Naive B cell (primary cell): Measurements from ENCODE around the gene PRKCD. TPM values are rescaled to one million over a fixed set of nuclear protein-coding genes. Genes with fewer than 3 reads are reported as not detected.
A peak's percentile ranks its signal among the peaks of the same experiment; 100 is the strongest.
"Not testable (repeated sequence)": the region's sequence is repeated elsewhere in the genome, so short reads cannot be mapped to it uniquely, and the experiment has no call there.

ENCODE experiments used
- ATAC-seq, 2 donors: fragments of 150-1000 bp; cut with Tn5 transposase; 2 replicates each; pipeline ENCODE4 v1.10.0; 2021; ENCODE audit warnings: low read depth in 2 of 2, mild to moderate bottlenecking in 2 of 2, moderate library complexity in 2 of 2
- DNase-seq: peaks from one replicate; pipeline ENCODE4 v3.0.0; 2022
- H3K27ac Mint-ChIP-seq, 6 donors: one replicate each; pipeline ENCODE4 v1.8.0; 2020 to 2022; ENCODE audit warnings: mild to moderate bottlenecking in 6 of 6, mixed read lengths in 6 of 6, moderate library complexity in 5 of 6, inconsistent platforms in 2 of 6
- H3K27me3 Mint-ChIP-seq, 3 donors: one replicate each; pipeline ENCODE4 v1.8.0; 2021 to 2022; ENCODE audit warnings: mixed read lengths in 3 of 3, mild to moderate bottlenecking in 1 of 3
- H3K36me3 Mint-ChIP-seq, 2 donors: one replicate each; pipeline ENCODE4 v1.8.0; 2020 to 2022; ENCODE audit warnings: mixed read lengths in 2 of 2, inconsistent platforms in 1 of 2, mild to moderate bottlenecking in 1 of 2
- H3K4me1 Mint-ChIP-seq, 3 donors: one replicate each; pipeline ENCODE4 v1.8.0; 2020 to 2022; ENCODE audit warnings: mixed read lengths in 3 of 3, inconsistent platforms in 1 of 3, mild to moderate bottlenecking in 1 of 3, moderate library complexity in 1 of 3
- H3K4me3 Mint-ChIP-seq, 8 donors: one replicate each; pipeline ENCODE4 v1.8.0; 2020 to 2022; ENCODE audit warnings: mild to moderate bottlenecking in 8 of 8, mixed read lengths in 8 of 8, moderate library complexity in 8 of 8, inconsistent platforms in 2 of 8
- H3K9me3 Mint-ChIP-seq, 7 donors: one replicate each; pipeline ENCODE4 v1.8.0; 2020 to 2022; ENCODE audit warnings: mixed read lengths in 7 of 7, mild to moderate bottlenecking in 5 of 7, inconsistent platforms in 2 of 7, moderate library complexity in 1 of 7
- polyA plus RNA-seq, 6 donors: library from polyadenylated mRNA; unstranded; fragments of 300-500 nt; fragmentation: Illumina TruSeq; gene quantifications; one replicate each; pipeline ENCODE4 v1.2.3, GENCODE V29; 2021; ENCODE audit warnings: low read depth in 6 of 6

The PRKCD gene
- polyA plus RNA-seq, 6 donors from 2014 or later: 22.2 to 53.0 (median 31.6) TPM

GRCh38 chr3:53145713-53146080, 15.3 kb upstream of the PRKCD start:
- Mint-ChIP-seq H3K27ac (no peak overlapping the region), H3K4me1 (no peaks in the 10 kb centered on the region), H3K4me3 (no peak overlapping the region), H3K36me3 (no peaks in the 10 kb centered on the region), H3K9me3 (no peaks in the 10 kb centered on the region), H3K27me3 (no peaks in the 10 kb centered on the region)
- DNase-seq: no peak
- ATAC-seq: no peak

- Mint-ChIP-seq H3K27ac (no peak overlapping the region), H3K36me3 (no peaks in the 10 kb centered on the region), H3K4me3 (no peak overlapping the region), H3K9me3 (no peaks in the 10 kb centered on the region), H3K4me1 (no peaks in the 10 kb centered on the region), H3K27me3 (no peaks in the 10 kb centered on the region)
- DNase-seq: no peak
- ATAC-seq: no peak
These were observed 14.6 kb upstream of the PRKCD start for GRCh38 chr3:53146319-53146891.

GRCh38 chr3:53147151-53147902, 13.7 kb upstream of the PRKCD start:
- ATAC-seq (no peak), DNase-seq (no peak)
- Mint-ChIP-seq H3K4me3 (no peak overlapping the region), H3K36me3 (no peaks in the 10 kb centered on the region), H3K9me3 (no peaks in the 10 kb centered on the region), H3K27me3 (peaks cover 0 to under 1% (median 0%) of the 10 kb centered on the region in 3 donors), H3K4me1 (no peaks in the 10 kb centered on the region), H3K27ac (peak overlapping the region in 1 of 6 donors; percentile 36)

- H3K27ac Mint-ChIP-seq: no peak overlapping the region
- no peak overlapping the region for H3K4me3 Mint-ChIP-seq
- ATAC-seq (no peak), DNase-seq (no peak)
- H3K4me1 Mint-ChIP-seq: no peaks in the 10 kb centered on the region
- H3K9me3 Mint-ChIP-seq: no peaks in the 10 kb centered on the region
- H3K36me3 Mint-ChIP-seq: no peaks in the 10 kb centered on the region
- peaks cover 0 to 7% (median under 1%) of the 10 kb centered on the region in 3 donors for H3K27me3 Mint-ChIP-seq
These were observed 13.1 kb upstream of the PRKCD start for GRCh38 chr3:53147903-53148400.

GRCh38 chr3:53149006-53149690, 11.9 kb upstream of the PRKCD start:
- no peak for DNase-seq
- Mint-ChIP-seq H3K36me3 (no peaks in the 10 kb centered on the region), H3K9me3 (no peaks in the 10 kb centered on the region), H3K4me1 (no peaks in the 10 kb centered on the region), H3K27me3 (peaks cover 6 to 17% (median 12%) of the 10 kb centered on the region in 3 donors), H3K4me3 (no peak overlapping the region), H3K27ac (no peak overlapping the region)
- ATAC-seq: no peak

GRCh38 chr3:53149699-53150098, 11.3 kb upstream of the PRKCD start:
- Mint-ChIP-seq H3K27me3 (peaks cover 6 to 22% (median 12%) of the 10 kb centered on the region in 3 donors), H3K4me1 (no peaks in the 10 kb centered on the region), H3K36me3 (no peaks in the 10 kb centered on the region), H3K27ac (peak overlapping the region in 1 of 6 donors; percentile 22), H3K4me3 (no peak overlapping the region), H3K9me3 (no peaks in the 10 kb centered on the region)
- ATAC-seq (no peak), DNase-seq (no peak)

- H3K9me3 Mint-ChIP-seq: no peaks in the 10 kb centered on the region
- no peak overlapping the region for H3K4me3 Mint-ChIP-seq
- no peak for ATAC-seq
- H3K4me1 Mint-ChIP-seq: no peaks in the 10 kb centered on the region
- no peaks in the 10 kb centered on the region for H3K36me3 Mint-ChIP-seq
- H3K27ac Mint-ChIP-seq: peak overlapping the region in 1 of 6 donors; percentile 59
- DNase-seq: no peak
- peaks cover 6 to 29% (median 16%) of the 10 kb centered on the region in 3 donors for H3K27me3 Mint-ChIP-seq
These were observed 10.5 kb upstream of the PRKCD start for GRCh38 chr3:53150247-53151085.

- H3K27ac Mint-ChIP-seq, DNase-seq, H3K9me3 Mint-ChIP-seq, H3K36me3 Mint-ChIP-seq, H3K4me3 Mint-ChIP-seq, ATAC-seq, H3K4me1 Mint-ChIP-seq: not testable (repeated sequence)
- peaks cover 6 to 35% (median 22%) of the 10 kb centered on the region in 3 donors for H3K27me3 Mint-ChIP-seq
These were observed 9.9 kb upstream of the PRKCD start for GRCh38 chr3:53151086-53151438.

GRCh38 chr3:53151465-53151864, 9.5 kb upstream of the PRKCD start:
- no peak overlapping the region for H3K4me3 Mint-ChIP-seq
- ATAC-seq: no peak
- H3K27me3 Mint-ChIP-seq: peaks cover 6 to 39% (median 22%) of the 10 kb centered on the region in 3 donors

GRCh38 chr3:53151870-53152660, 8.9 kb upstream of the PRKCD start:
- no peak overlapping the region for H3K27ac Mint-ChIP-seq
- no peaks in the 10 kb centered on the region for H3K36me3 Mint-ChIP-seq
- DNase-seq (no peak), ATAC-seq (no peak)
- H3K9me3 Mint-ChIP-seq: no peaks in the 10 kb centered on the region
- H3K27me3 Mint-ChIP-seq: peaks cover 6 to 45% (median 22%) of the 10 kb centered on the region in 3 donors
- peaks cover 0 to 6% (median 3%) of the 10 kb centered on the region in 3 donors for H3K4me1 Mint-ChIP-seq
- no peak overlapping the region for H3K4me3 Mint-ChIP-seq

More at GRCh38 chr3:53151465-53151864, 9.5 kb upstream of the PRKCD start:
- no peaks in the 10 kb centered on the region for H3K9me3 Mint-ChIP-seq
- no peaks in the 10 kb centered on the region for H3K36me3 Mint-ChIP-seq
- no peak for DNase-seq
- peaks cover 0 to 5% (median 0%) of the 10 kb centered on the region in 3 donors for H3K4me1 Mint-ChIP-seq
- no peak overlapping the region for H3K27ac Mint-ChIP-seq

GRCh38 chr3:53153264-53153823, 7.7 kb upstream of the PRKCD start:
- Mint-ChIP-seq H3K36me3 (no peaks in the 10 kb centered on the region), H3K9me3 (no peaks in the 10 kb centered on the region), H3K4me3 (peak overlapping the region in 1 of 8 donors; percentile 44), H3K27me3 (peaks cover 10 to 45% (median 22%) of the 10 kb centered on the region in 3 donors), H3K27ac (peak overlapping the region in 1 of 6 donors; percentile 7), H3K4me1 (peaks cover 4 to 11% (median 5%) of the 10 kb centered on the region in 3 donors)
- ATAC-seq: no peak
- no peak for DNase-seq

GRCh38 chr3:53153980-53154379, 7.0 kb upstream of the PRKCD start:
- ATAC-seq: no peak
- no peak for DNase-seq
- Mint-ChIP-seq H3K27me3 (peaks cover 10 to 45% (median 22%) of the 10 kb centered on the region in 3 donors), H3K9me3 (no peaks in the 10 kb centered on the region), H3K27ac (no peak overlapping the region), H3K36me3 (no peaks in the 10 kb centered on the region), H3K4me1 (peaks cover 11 to 17% (median 11%) of the 10 kb centered on the region in 3 donors), H3K4me3 (peak overlapping the region in 1 of 8 donors; percentile 44)
